Activated CD4-positive, alpha-beta T cell treated with anti-CD3 and anti-CD28 coated beads, Interleukin-2, Interleukin-4, amounts not matched to agents 100 ng/mL and 50 ng/mL, durations not matched to agents 16 hours and 8 hours (primary cell): ENCODE measurements around the gene RPL37.
"Not testable (repeated sequence)": the region's sequence is repeated elsewhere in the genome, so short reads cannot be mapped to it uniquely, and the experiment has no call there.

ENCODE experiments used
- DNase-seq: peaks from one replicate; pipeline ENCODE4 v3.0.0-alpha.2; 2020; ENCODE audit warnings: low spot score

The RPL37 gene

DNA sequence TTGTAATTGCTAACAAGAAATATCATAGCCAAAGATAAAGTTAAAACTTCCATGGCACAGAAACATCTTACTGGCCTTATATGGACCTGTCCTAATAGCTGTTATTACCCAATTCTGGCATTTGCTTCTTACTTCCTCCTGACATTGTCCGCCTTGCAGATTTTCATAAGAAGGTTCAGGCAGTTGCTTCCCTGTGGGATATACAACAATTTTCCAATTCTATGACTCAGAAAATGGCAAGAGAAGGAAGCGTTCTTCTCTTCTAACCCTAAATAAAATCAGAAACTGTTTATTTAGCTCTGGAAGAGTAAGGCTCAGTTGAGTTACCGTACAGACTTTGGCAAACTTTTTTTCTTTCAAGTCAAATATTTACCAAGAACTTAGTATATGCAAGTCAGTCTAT is 38.5 kb downstream of the RPL37 start:
- DNase-seq = no peak

DNA sequence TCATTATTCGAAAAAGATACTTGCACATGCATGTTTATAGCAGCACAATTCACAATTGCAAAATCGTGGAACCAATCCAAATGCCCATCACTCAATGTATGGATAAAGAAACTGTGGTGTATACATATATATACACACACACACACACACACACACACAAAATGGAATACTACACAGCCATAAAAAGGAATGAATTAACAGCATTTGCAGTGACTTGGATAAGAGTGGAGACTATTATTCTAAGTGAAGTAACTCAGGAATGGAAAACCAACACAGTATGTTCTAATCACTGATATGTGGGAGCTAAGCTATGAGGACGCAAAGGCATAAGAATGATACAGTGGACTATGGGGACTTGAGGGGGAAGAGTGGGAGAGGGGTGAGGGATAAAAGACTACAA is 40.1 kb downstream of the RPL37 start:
- DNase-seq = not testable (repeated sequence)

DNA sequence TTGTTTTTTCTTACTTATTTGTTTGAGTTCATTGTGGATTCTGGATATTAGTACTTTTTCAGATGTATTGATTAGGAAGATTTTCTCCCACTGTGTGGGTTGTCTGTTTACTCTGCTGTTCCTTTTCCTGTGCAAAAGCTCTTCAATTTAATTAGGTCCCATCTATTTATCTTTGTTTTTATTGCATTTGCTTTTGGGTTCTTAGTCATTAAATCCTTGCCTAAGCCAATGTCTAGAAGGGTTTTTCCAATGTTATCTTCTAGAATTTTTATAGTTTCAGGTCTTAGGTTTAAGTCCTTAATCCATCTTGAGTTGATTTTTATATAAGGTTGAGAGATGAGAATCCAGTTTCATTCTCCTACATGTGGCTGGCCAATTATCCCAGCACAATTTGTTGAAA is 40.7 kb downstream of the RPL37 start:
- not testable (repeated sequence) for DNase-seq

DNA sequence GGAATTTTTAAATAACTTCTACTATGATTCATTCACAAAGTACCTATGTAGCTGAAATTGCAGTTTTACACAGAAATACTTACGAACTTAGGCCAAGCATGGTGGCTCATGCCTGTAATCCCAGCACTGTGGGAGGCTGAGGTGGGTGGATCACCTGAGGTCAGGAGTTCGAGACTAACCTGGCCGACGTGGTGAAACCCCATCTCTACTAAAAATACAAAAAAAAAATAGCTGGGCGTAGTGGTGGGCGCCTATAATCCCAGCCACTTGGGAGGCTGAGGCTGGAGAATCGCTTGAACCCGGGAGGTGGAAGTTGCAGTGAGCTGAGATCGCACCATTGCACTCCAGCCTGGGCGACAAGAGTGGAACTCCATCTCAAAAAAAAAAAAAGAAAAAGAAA is 42.3 kb downstream of the RPL37 start:
- DNase-seq = not testable (repeated sequence)

DNA sequence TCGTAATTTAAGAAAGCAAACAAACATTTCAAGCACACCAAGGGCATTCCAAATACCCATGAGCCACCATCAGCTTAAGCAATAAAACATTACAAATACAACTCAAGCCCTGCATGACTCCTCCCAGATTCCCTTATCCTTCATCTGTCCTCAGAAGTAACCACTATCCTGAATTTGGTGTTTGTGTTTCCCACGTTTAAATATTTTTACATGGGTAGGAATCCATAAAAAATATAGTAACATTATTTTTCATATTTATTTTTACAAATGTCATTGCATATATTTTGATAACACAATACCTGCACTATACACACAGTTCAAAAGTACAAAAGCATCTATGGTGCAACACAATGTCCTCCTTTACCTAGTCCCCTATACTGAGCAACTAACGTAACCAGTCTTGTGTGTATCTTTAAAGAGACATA is 43.3 kb downstream of the RPL37 start:
- no peak for DNase-seq

DNA sequence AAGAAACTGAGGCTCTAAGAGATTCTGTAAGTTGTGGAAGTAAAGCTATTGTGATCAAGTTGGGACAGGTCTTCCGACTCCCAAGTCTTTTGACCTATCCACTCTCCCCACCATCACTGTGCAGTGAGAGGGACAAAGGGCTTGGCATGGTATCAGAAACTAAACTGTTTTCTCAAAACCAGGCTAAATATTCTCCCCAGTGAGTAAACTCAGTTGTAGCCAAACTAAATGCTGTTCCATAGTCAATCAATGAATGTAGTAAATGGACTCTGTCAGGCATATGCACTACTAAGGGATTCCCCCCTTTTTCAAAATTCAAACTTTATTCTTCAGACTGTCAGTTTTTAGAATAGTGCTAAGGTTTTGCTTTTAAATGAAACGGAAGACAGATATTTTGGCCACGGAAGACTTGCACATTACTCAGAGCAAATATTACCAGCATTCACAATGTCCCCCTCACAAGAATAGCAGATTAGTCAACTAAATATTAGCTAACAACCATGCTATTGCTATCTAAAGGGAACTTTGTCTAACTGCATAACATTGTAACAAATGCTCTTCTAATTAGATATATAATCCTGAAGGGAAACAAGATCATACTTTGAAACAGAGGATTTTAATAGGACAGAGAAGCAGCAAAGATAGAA is 44.0 kb downstream of the RPL37 start:
- no peak for DNase-seq

DNA sequence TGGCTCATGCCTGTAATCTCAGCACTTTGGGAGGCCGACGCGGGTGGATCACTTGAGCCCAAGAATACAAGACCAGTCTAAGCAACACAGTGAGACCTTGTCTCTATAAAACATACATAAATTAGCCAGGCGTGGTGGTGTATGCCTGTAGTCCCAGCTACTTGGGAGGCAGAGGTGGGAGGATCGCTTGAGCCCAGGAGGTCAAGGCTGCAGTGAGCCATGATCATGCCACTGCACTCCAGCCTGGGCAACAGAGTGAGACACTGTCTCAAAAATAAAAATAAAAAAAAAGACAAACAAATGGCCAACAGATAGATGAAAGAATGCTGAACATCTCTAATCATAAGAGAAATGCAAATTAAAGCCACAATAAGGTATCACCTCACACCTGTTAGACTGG is 46.1 kb downstream of the RPL37 start:
- not testable (repeated sequence) for DNase-seq

DNA sequence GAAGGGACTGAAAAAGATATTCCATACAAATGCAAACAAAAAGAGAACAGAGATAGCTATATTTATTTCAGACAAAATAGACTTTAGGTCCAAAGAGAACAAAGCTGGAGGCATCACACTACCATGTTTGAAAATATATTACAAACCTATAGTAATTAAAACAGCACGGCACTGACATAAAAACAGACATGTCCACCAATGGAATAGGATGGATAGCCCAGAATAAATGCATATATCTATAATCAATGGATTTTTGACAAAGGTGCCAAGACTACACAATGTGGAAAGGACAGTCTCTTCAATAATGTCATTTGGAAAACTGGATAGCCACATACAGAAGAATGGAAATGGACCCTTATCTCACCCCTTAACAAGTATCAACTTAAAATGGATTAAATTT is 47.0 kb downstream of the RPL37 start:
- no peak for DNase-seq

DNA sequence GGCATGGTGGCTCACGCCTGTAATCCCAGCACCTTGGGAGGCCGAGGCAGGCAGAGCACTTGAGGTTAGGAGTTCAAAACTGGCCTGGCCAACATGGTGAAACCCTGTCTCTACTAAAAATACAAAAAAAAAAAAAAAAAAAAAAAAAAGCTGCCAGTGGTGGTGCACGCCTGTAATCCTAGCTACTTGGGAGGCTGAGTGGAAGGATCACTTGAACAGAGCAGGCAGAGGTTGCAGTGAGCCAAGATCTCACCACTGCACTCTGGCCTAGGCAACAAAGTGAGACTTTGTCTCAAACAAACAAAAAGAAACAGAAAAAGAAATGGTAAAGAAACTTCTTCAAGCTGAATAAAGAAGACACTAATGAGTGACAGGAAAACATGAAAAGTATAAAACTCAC is 48.4 kb downstream of the RPL37 start:
- not testable (repeated sequence) for DNase-seq

DNA sequence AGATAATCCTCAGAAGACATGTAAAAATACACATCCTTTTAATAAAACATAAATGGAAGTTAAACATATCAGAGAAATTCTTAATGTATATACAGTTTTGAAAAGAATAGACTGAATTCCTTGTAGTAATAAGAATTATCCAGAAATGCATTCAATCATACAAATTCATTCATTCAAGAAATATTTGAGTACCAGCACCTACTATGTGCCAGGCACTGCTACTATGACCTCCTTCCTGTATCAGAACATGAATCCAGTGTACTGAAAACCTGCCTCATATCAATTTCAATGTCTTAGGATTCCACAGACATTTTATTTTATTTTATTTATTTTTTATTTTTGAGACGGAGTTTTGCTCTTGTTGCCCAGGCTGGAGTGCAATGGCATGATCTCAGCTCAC is 50.1 kb downstream of the RPL37 start:
- no peak for DNase-seq

DNA sequence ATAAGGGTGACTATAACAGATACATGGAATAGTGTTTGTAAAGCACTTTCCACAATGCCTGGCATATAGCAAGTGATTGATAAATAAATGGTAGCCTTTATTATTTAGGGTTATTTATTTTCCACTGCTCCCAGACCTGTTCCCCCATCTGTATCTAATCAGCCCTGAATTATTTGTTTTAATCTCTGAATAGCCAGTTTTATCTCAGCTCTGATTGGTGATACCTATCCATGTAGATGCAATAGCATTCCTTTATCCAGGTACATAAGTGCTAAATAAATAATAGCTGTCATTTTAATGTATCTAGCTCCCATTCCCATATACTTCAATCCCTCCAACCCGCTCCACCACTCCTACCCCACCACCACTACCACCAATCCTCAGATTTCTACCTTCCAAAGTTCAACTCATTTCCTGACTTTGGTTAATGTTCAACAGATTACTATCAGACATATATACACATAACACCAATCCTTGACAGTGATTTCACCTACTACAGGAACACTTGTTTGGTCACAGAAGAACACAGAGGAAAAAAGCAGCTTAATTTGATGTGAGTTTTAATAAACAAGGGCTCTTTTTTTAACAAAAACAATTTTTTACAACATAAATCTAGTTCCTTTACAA is 50.9 kb downstream of the RPL37 start:
- DNase-seq = no peak

DNA sequence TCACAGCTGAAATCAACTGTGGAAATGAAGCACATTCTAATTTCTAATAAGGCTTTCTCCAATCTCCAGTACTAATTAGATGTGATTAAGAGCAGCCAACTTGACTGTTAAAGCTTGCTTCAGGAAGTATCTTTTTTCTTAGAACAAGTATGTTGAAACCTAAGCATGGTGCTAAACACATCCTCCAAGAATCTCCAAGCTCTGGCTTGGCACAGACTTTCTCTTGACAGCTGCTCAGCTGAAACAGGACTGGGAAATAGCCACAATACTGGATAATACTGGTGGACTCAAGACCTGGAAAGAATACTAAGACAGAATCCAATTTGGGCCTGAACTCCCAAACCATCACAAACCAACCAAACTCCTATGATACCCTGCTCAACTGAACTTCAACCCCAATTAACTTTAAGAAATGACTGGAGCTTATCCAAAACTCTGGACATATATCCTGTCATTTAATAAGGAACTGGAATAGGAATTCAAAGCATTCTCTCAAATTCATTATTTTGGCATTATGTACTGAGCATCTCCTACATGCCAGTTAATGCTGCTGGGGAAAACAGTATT is 53.1 kb downstream of the RPL37 start:
- no peak for DNase-seq

DNA sequence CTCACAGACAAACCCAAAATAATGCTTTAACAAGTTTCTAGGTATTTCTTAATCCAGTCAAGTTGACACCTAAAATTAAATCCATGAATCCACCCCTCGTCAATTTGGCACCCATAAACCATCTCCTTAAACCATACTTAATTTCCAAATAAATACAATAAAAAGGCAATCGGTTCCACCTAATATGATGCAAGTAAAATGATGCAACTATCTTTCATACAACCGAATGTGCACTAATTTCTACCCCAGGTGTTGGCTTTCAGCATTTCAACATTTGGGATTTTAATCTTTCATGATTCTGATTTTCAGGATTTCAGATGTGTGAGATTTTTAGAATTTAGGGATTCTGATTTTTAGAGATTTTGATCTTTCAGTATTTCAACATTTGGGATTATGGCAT is 54.2 kb downstream of the RPL37 start:
- DNase-seq = no peak

DNA sequence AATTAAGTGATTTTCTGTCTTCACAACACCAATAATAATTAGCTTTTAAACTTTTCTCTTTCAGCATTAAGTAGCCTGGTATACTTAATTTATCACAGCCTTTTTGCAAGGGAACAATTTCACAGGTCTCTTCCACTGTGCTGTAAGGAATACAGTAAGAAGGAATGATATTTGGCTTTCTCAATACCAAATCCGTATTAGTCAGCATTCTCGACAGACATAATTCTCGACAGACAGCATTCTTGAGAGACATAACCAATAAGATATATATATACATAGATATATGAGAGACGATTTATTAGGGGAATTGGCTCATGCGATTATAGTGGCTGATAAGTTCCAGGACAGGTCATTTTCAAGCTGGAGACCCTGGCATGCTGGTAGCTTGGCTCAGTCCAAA is 54.8 kb downstream of the RPL37 start:
- no peak for DNase-seq

DNA sequence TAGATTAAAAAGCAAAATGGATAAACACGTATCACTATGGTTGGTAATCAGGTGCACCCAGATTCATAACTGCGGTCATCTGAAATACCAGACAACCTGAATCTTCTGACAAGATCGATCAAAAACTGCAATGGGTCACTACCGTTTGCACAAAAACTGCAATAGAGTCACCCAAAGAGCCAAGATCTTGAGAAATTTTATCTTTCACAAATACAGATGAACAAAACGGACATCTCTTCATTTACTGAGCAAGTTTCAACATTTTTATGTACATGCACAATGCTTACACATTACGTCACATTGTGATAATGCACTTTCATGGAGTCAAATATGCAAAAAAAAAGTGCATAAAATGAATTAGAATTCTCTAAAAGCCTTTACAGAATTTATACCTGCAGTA is 55.5 kb downstream of the RPL37 start:
- no peak for DNase-seq

DNA sequence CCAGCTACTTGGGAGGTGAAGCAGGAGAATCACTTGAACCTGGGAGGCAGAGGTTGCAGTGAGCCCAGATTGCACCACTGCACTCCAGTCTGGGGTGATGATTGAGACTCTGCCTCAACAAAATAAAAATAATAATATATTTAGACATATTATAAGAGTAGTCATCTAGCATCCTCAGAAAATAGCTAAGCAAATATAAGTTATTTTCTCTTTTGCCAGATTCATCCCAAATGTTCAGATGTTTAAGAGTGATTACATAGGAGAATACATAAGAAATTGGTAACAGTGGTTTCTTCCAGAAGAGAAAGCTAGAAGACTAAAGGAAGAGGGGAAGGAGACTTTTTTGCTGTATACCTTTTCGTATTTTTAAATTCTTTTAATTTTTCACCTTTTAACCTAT is 56.9 kb downstream of the RPL37 start:
- DNase-seq = no peak

DNA sequence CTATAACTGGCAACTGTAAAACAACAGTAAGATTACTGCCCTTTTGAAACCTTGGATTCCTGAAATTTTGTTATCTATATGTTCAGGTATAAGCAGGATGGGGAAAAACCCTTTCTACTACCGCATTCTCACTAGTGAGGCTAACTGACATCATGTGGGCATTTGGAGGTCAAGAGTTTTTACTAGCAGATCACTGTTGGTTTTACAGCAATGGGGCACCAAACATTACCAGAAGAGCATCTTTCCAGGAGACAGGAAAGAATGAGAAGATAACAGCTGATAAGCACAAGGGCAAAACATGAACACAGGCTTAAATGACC is 58.4 kb downstream of the RPL37 start:
- no peak for DNase-seq

DNA sequence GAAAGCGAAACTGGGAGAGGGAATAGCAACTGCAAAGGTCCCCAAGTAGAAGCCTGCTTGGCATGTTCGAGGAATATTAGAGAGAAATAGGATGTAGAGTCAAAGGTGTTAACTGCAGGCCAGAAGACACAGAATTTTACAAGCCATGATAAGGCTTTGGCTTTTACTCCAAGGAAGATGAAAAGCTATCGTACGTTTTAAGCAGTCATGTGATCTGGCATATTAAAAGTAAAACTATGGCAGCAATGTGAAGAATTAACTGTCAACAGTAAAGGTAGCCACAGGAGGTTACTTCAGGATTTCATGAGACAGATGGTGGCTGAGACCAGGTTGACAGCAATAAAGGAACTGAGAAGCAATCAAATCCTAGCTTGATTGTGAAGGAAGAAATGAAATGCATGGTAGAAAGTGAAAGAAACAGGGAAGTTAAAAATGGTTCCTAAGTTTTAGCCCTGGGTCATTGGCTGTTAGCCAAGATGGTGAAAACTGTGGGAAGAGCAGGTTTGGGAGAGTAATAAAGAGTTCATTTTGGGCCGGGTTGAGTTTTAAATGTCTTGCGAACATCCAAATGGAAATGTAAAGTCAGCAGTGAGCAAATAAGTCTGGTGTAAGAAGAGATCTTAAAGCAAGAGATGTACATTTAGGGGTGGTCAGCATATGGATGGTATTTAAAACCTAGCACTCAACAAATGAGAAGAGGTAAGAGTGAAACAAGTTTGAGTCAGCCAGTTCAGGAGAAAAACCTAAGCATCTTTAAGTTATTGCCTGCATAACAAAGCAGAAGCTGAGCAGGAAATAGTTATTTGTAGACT is 59.0 kb downstream of the RPL37 start:
- DNase-seq = no peak
